HS-27A (cell line): ENCODE data around the gene TCEA3.

Experiments used
- DNase-seq: peaks from one replicate; pipeline ENCODE4 v3.0.0-alpha.2; 2012; ENCODE audit warnings: low read depth, missing footprints

The TCEA3 gene

GRCh38 chr1:23446661-23447310 is 22.2 kb upstream of the TCEA3 start:
- DNase-seq = no peak

DNA sequence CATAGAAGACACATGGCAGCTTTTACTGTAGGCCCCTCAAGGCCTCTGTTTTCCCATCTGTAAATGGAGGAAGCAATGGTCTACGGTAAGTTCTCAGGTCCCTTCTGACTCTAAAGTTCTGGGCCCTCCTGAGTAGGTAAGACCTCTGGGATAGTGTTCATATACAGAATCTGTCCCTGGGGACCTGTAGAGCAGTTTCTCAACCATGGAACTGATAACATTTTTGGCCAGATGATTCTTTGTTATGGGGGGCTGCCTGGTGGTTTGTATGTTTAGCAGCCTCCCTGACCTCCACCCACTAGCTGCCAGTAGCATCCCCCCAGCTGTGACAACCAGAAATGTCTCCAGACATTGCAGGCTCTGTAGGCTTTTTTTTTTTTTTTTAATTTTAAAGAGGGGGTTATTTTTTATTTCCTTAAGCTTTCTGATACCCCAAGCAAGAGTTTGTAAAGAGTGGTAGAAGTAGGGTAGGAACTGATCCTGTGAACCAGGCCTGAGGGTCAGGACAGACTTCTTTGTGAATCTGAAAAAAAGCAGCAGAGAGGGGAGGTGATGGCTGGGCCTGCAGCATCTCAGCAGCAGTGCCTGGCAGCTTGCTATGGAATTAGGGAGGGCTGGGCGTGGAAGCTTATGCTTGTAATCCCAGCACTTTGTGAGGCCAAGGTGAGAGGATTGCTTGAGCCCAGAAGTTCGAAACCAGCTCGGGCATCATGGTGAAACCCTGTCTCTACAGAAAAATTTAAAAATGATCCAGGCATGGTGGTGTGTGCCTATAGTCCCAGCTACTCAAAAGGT is 20.2 kb upstream of the TCEA3 start:
- no peak for DNase-seq

- DNase-seq = no peak
These were observed 19.6 kb upstream of the TCEA3 start for GRCh38 chr1:23444104-23444533.

- no peak for DNase-seq
These were observed 18.2 kb upstream of the TCEA3 start for GRCh38 chr1:23442751-23443150.

DNA sequence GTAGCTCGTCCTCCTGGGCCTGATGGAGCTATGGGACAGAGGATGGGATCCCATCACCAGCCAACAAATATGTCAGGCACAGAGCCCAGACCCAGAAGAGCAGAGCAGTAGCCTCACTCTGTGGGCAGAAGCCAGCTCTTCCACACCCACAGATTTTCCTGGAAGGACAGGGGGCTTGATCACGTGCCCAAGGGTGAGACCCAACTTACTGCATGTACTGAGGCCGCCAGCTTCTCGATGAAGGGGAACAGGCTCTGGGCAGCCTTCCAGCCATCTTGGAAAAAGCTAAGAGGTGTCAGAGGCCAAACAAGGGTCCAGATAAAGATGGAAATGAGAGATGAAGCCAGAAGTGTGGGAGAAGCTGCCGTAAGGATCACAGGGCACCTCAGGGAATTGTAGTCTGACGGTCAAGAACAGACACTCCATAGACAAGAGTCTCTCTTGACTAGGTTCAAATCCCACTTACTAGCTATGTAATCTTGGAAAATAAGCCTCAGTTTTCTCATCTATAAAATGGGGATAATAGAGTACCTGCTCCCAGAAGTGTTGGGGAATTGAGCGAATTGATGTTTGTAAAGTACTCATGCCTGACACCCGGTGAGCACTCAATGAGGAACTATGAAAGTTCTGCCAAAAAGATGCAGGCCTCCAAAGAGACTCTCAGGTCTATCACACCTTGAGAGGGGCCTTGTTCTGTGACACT is 17.0 kb upstream of the TCEA3 start:
- no peak for DNase-seq

- DNase-seq = no peak
These were observed 14.0 kb upstream of the TCEA3 start for GRCh38 chr1:23438545-23438944.

DNA sequence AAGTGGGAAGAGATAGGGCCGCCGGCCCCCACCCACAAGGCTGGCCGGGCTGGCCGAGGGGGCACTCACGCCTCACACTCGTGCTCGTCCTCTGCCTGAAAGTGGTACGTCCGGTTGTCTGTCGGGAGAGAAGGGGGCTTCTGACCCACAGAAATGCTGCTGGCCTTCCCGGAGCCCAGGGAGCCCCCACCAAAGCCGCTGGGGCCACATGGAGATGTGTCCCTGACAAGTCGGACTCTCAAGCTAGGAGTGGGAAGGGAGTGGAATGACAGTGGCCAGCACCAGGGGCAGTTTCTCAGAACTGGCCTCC is 12.8 kb upstream of the TCEA3 start:
- no peak for DNase-seq

DNA sequence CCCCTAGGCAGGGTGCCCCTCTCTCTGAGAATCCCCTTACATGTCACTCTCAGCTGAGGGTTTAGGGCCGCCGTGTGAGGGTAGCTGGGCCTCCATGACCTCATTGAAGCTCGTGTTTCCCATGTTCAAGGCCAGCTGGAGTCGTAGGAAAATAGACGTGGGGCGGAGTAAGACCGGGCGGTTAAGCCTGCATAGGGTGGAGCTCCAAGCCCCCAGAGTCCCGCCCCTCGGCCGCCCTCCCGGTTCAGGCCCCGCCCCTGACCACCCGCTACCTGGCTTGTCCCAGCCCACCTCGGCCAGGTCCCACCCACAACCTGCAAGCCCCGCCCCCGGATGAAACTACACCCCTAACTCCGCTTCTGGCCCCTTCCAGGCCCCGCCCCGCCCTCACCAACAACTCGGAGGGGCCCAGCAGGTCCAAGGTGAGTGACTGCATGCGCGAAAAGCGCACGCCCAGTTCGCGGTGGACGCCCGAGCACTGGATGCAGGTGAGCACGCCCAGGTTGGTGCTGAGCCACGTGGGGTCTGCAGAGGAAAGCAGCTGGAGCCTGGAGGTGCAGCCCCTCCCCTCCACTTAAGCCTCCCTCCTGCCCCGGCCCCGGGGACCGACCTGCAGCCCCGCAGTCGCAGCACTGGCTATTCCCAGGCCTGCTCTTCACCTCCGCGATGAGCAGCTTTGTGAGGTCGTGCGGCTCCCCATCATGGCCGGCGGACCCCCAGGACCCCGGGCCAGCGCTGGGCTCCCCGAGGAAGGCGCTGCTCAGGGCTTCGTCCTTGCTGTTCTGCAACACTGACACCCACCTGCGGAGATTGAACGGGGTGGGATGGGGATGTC is 12.2 kb upstream of the TCEA3 start:
- DNase-seq = no peak

DNA sequence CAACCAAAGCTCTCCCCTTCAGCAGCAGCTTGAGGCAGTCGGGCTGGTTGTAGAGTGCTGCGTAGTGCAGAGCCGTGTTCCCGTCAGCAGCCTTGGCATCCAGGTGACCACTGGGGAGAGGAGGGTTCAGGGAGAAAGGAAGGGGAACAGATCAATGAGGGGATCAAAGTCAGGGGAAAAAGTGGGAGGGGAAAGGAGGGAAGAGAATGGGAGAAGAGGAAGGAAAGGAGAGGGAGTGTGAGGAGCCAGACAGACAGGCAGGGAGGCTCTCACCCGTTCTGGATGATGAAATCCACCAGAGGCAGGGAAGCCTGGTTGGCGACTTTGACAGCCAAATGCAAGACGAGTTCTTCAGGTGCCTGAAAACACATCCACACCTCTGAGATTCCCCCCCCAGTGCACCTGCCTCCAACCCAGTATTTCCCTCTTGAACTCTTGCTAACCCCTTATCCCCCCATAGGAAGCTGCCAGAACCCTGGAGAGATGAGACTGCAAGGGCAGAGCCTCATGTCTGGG is 9.8 kb upstream of the TCEA3 start:
- no peak for DNase-seq

DNA sequence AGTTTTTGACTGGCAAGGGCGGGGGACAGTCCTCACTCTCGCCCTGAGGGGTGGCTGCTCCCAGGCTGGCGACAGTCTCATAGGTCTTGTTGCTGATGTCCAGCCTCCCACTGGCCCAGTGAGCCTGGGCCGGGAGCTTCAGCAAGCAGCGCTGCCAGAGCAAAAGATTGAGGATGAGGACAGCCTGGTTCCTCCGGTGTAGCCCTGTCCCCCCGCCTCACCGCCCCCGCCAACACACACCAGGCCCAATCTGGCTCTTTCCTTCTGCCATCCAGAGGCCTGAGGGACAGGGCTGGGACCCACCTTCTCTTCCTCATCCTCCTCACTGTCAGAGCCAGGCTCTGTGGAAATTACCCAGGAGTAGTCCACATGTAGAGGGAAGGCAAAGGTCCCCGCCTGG is 8.6 kb upstream of the TCEA3 start:
- no peak for DNase-seq

- no peak for DNase-seq
These were observed 6.9 kb upstream of the TCEA3 start for GRCh38 chr1:23431431-23431830.

- no peak for DNase-seq
These were observed 6.3 kb upstream of the TCEA3 start for GRCh38 chr1:23430803-23431202.

DNA sequence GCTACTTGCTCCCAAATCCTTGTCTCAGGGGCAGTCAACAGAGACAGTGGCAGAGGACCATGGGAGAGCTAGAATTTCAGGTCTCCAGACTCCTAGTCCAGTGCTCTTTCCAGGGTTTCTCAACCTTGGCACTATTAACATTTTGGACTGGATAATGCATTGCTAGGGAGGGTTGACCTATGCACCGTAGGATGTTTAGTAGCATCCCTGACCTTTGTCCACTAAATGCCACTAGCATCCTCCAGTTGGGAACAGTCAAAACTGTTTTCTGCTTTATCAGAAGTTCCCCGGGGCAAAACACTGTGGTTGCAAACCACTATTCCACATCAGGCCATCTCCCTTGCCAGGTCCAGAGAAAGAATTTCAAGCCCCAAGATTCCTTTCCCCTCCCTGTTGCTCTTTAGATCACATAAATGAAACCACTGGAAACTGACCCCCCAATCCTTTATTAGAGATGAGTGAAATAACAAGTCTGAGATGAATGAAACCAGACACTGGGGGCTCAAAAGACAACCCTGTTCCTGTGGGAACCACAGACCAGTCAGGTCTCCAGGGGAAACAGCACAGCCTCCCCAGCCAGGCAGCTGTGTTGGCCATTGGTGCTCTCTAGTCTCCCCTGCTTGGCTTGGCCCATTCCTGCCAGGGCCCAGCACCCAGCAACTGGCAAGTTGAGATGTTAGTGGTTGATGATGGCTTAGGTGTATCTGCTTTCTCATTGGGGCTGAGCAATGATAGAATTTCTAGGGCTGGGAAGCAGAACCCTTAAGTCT is 3.8 kb upstream of the TCEA3 start:
- no peak for DNase-seq

GRCh38 chr1:23427550-23427949 is 3.0 kb upstream of the TCEA3 start:
- no peak for DNase-seq

DNA sequence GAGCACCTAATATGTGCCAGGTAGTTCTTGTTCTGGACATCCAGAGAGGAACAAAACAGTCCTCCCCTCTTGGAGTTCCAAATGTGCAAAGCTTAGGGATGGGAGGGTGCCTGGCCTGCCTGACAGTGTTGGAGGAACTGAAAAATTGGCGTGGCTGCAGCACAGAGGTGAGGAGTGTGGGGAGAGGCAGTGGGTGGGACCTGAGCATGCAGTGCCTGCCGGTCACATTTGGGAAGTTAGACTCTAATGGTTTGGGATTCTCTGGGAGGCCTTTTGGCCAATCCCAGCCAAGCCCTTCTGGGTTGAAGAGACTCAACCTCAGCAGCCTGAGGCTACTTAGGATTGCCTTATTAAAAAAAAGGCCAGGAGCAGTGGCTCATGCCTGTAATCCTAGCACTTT is 2.3 kb upstream of the TCEA3 start:
- no peak for DNase-seq

- DNase-seq = no peak
These were observed 596 bp upstream of the TCEA3 start for GRCh38 chr1:23425193-23425494.

GRCh38 chr1:23423415-23424292 is 894 bp downstream of the TCEA3 start:
- no peak for DNase-seq

GRCh38 chr1:23422941-23423340 is 1.6 kb downstream of the TCEA3 start:
- DNase-seq = no peak

DNA sequence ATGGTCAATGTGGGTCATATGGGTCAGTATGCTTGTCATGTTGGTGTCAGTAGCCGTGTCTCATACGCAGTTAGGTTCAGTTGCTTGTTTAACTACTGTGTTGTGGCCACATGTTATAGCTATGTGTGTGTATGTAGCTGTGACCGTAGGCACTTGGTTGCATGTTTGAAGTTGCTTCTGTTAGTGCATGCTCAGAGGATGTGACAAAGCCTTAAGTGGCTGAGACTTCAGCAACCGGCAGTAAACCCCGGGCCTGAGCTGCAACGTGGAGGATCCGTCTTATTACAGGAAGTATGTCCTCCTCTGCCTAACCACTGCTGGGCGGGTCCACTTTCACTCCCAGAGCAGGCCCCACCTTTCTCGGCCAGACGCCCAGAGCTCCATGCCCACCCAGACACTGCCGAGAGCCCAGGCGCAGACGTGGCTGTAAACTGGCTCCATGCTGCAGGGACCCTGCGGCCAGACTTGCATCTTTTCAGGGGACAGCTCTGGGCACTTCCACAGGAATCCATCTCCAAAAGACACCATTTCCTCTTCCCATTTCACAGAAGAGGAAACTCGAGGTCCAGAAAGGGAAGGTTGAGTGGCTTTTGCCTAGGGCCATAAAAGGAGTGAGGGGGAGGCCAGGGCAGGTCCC is 2.2 kb downstream of the TCEA3 start:
- DNase-seq = no peak

DNA sequence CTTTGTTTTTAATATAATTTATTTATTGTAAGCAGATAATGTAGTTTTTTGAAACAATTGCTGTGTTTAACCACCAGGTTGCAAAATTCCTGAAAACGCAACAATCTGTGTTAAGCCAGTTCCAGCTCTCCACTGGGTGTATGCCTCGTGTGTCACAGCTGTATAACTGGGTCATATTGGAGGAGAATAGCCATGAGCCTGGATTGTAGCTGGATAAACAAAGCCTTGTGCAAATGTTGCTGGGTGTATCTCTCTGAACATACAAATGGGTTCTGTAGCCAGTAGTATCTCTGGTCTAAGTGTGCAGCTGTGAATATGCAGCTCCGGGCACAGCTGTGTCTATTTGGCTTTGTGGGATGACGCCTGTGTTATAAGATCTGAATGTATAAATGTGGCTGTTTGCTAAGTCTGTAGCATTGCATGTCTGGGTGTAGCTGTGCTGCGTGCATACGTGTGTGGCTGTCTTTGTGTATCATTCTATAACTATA is 2.8 kb downstream of the TCEA3 start:
- no peak for DNase-seq
